SK-N-SH (cell line): ENCODE measurements around the gene ZBTB12. TPM values are rescaled to one million over a fixed set of nuclear protein-coding genes. Genes with fewer than 3 reads are reported as not detected.

Experiments used
- CTCF ChIA-PET: fragments of 300-600, 350-600 bp; formaldehyde crosslinking; extraction: SDS; loops from one replicate; lab custom pipeline; 2021; lab: Yijun Ruan, JAX
- POLR2A ChIA-PET: fragments of 350-600 bp; sonication (Branson Sonifier 250); formaldehyde crosslinking; extraction: SDS; loops from one replicate; lab custom pipeline; 2020; ENCODE audit warnings: antibody characterized with exemption, inconsistent platforms; lab: Yijun Ruan, JAX
- DNase-seq: peaks from one replicate; pipeline ENCODE4 v3.0.0; 2012
- H2AFZ ChIP-seq: fragments of 200-600 bp; sonication (generic); 2 replicates; pipeline ENCODE4 v1.8.1; 2016; ENCODE audit warnings: antibody characterized with exemption, mild to moderate bottlenecking, low read depth
- H3F3A ChIP-seq: fragments of 200-600 bp; sonication (generic); replicated peaks from 2 replicates; pipeline ENCODE3; 2016; ENCODE audit warnings: antibody characterized with exemption, mild to moderate bottlenecking; ENCODE audit not compliant: insufficient read depth
- H3K27ac ChIP-seq, 2 experiments: fragments of 200-500 bp in 1 of 2; fragments of 200-600 bp in 1 of 2; sonication (Bioruptor generic) in 1 of 2; sonication (generic), shearing (Covaris generic) in 1 of 2; 2 replicates each; pipeline versions ENCODE4 v1.5.1 to v1.6.1; 2014 to 2016; ENCODE audit warnings: low read depth in 2 of 2, inconsistent platforms in 1 of 2, low read length in 1 of 2, mild to moderate bottlenecking in 1 of 2, mixed read lengths in 1 of 2
- H3K27me3 ChIP-seq: fragments of 200-600 bp; sonication (generic), shearing (Covaris generic); 2 replicates; pipeline ENCODE4 v1.6.1; 2016; ENCODE audit warnings: mixed run types; ENCODE audit not compliant: insufficient read depth
- H3K36me3 ChIP-seq, 2 experiments: fragments of 200-500 bp in 1 of 2; fragments of 200-600 bp in 1 of 2; sonication (Bioruptor generic) in 1 of 2; sonication (generic) in 1 of 2; replicated peaks in 1 of 2; 2 replicates each; pipeline versions ENCODE3 to v1.5.1; 2014 to 2016; ENCODE audit warnings: low read length in 1 of 2, mild to moderate bottlenecking in 1 of 2; ENCODE audit not compliant: insufficient read depth in 2 of 2, control insufficient read depth in 1 of 2
- H3K4me1 ChIP-seq, 2 experiments: fragments of 200-500 bp in 1 of 2; fragments of 200-600 bp in 1 of 2; sonication (Bioruptor generic) in 1 of 2; sonication (generic), shearing (Covaris generic) in 1 of 2; 2 replicates each; pipeline versions ENCODE4 v1.5.1 to v1.6.1; 2014 to 2016; ENCODE audit warnings: low read depth in 1 of 2, low read length in 1 of 2, mixed run types in 1 of 2; ENCODE audit not compliant: insufficient read depth in 2 of 2, control insufficient read depth in 1 of 2
- H3K4me2 ChIP-seq: fragments of 200-600 bp; sonication (generic), shearing (Covaris generic); 2 replicates; pipeline ENCODE4 v1.6.1; 2017; ENCODE audit warnings: mixed run types
- H3K4me3 ChIP-seq, 2 experiments: fragments of 200-500 bp in 1 of 2; fragments of 200-600 bp in 1 of 2; sonication (Bioruptor generic) in 1 of 2; sonication (generic), shearing (Covaris generic) in 1 of 2; 2 replicates each; pipeline versions ENCODE4 v1.5.1 to v1.8.1; 2014 to 2016; ENCODE audit warnings: low read depth in 2 of 2, inconsistent platforms in 1 of 2, low read length in 1 of 2, mild to moderate bottlenecking in 1 of 2, mixed read lengths in 1 of 2, moderate library complexity in 1 of 2
- H3K79me2 ChIP-seq: fragments of 200-600 bp; sonication (generic); 2 replicates; pipeline ENCODE4 v1.8.1; 2017; ENCODE audit warnings: mild to moderate bottlenecking; ENCODE audit not compliant: insufficient read depth
- H3K9ac ChIP-seq: fragments of 200-600 bp; sonication (generic); 2 replicates; pipeline ENCODE4 v1.6.1; 2017; ENCODE audit warnings: mixed run types
- H3K9me2 ChIP-seq: fragments of 200-600 bp; sonication (generic); 2 replicates; pipeline ENCODE4 v1.6.1; 2017; ENCODE audit warnings: mixed run types
- H3K9me3 ChIP-seq: fragments of 200-600 bp; sonication (generic); 2 replicates; pipeline ENCODE4 v1.6.1; 2017; ENCODE audit warnings: mixed run types, mild to moderate bottlenecking, moderate library complexity
- H4K20me1 ChIP-seq: fragments of 200-600 bp; sonication (generic); 2 replicates; pipeline ENCODE4 v1.6.1; 2017; ENCODE audit warnings: mild to moderate bottlenecking, mixed run types; ENCODE audit not compliant: insufficient read depth
- EP300 ChIP-seq, 2 experiments: IDR thresholded peaks; 2 replicates each; pipeline versions ENCODE4 v1.4.0 to v1.6.1; 2012; ENCODE audit warnings: borderline replicate concordance in 1 of 2, low read depth in 1 of 2, low read length in 1 of 2
- FOXM1 ChIP-seq: IDR thresholded peaks from 2 replicates; pipeline ENCODE4 v1.4.0; 2012; ENCODE audit warnings: low read depth, mild to moderate bottlenecking
- GABPA ChIP-seq: IDR thresholded peaks from 2 replicates; pipeline ENCODE4 v1.4.0; 2012; ENCODE audit warnings: low read depth, mild to moderate bottlenecking
- GATA2 ChIP-seq: sonication (generic); formaldehyde crosslinking; IDR thresholded peaks from 2 replicates; pipeline ENCODE4 v1.5.0; 2020; ENCODE audit warnings: mild to moderate bottlenecking, missing genetic modification reagents
- JUND ChIP-seq: IDR thresholded peaks from 2 replicates; pipeline ENCODE4 v1.4.0; 2012
- MXI1 ChIP-seq: IDR thresholded peaks from 2 replicates; pipeline ENCODE4 v1.6.1; 2012; ENCODE audit warnings: mild to moderate bottlenecking, low read depth, low read length, improper control_type of control experiment
- NFIC ChIP-seq: IDR thresholded peaks from 2 replicates; pipeline ENCODE4 v1.4.0; 2012; ENCODE audit warnings: borderline replicate concordance
- NRF1 ChIP-seq: IDR thresholded peaks from 2 replicates; pipeline ENCODE4 v1.6.1; 2012; ENCODE audit warnings: low read depth, mild to moderate bottlenecking, low read length
- POLR2AphosphoS5 ChIP-seq: IDR thresholded peaks from 2 replicates; pipeline ENCODE4 v1.6.1; 2012; ENCODE audit warnings: low read depth, low read length
- RCOR1 ChIP-seq: fragments of 150-350 bp; IDR thresholded peaks from 2 replicates; pipeline ENCODE4 v1.6.1; 2017; ENCODE audit warnings: antibody characterized with exemption, low read length
- RFX5 ChIP-seq: IDR thresholded peaks from 2 replicates; pipeline ENCODE4 v1.6.1; 2012; ENCODE audit warnings: mild to moderate bottlenecking, improper control_type of control experiment, low read length
- SMC3 ChIP-seq: IDR thresholded peaks from 2 replicates; pipeline ENCODE4 v1.6.1; 2012; ENCODE audit warnings: low read depth, low read length, improper control_type of control experiment
- TCF12 ChIP-seq: IDR thresholded peaks from 2 replicates; pipeline ENCODE4 v1.4.0; 2012
- YY1 ChIP-seq: IDR thresholded peaks from 2 replicates; pipeline ENCODE4 v1.4.0; 2012; ENCODE audit warnings: low read depth, mild to moderate bottlenecking
- WGBS: methylation state at CpG from one replicate; pipeline ENCODE4 v1.1.6; 2017; ENCODE audit warnings: low lambda C conversion rate; 5-methylcytosine and 5-hydroxymethylcytosine counted together
- polyA plus RNA-seq, 3 experiments: library from polyadenylated mRNA; depleted of rRNA; stranded (reverse); fragments of >200 nt; gene quantifications; 2 replicates each; pipeline ENCODE4 v1.2.3, GENCODE V29; 2012
- TF ChIP-seq, protein P1 (sequence below): fragments of 200-600 bp; sonication (generic); IDR thresholded peaks from 2 replicates; pipeline ENCODE4 v1.6.1; 2017; ENCODE audit warnings: antibody characterized with exemption, mild to moderate bottlenecking, moderate library complexity
- TF ChIP-seq, protein P2 (sequence below): fragments of 150-350 bp; IDR thresholded peaks from 2 replicates; pipeline ENCODE4 v1.6.1; 2017; ENCODE audit warnings: antibody characterized with exemption, low read length, low read depth, borderline replicate concordance
- TF ChIP-seq, protein P3 (sequence below): fragments of 150-350 bp; IDR thresholded peaks from 2 replicates; pipeline ENCODE4 v1.6.1; 2016; ENCODE audit warnings: mild to moderate bottlenecking, low read depth, low read length
- TF ChIP-seq, protein P4 (sequence below): IDR thresholded peaks from 2 replicates; pipeline ENCODE4; 2012
- TF ChIP-seq, protein P5 (sequence below): IDR thresholded peaks from 2 replicates; pipeline ENCODE4 v1.4.0; 2012; ENCODE audit warnings: low read depth, borderline replicate concordance

The ZBTB12 gene
- polyA plus RNA-seq, 1 of the 3 experiments (the other 2 are of a cell fraction) = 8.3 TPM

DNA sequence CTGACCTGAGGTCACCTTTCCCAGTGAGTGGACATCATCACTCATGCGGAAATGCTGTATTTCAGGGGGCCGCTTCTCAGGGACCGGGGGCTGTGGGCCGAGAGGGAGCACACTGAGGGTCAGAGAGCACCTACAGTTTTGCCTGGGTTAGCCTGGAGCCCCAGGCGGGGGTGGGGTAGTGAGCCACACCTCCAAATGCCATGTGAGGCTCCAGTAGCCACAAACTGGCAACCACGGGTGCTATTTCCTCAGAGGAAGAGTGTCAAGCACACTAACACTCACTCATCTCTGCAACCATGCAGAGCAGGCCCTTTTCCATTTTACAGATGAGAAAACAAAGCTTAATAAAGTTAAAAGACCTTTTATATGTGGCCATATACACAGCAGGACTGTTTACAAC, 9.1 kb downstream of the ZBTB12 start:
- no peaks in the 10 kb centered on the region for H3K27me3 ChIP-seq
- H3K36me3 ChIP-seq = peaks cover 45 to 49% of the 10 kb centered on the region in 2 experiments
- H3K4me1 ChIP-seq = peaks cover 0 to 7% of the 10 kb centered on the region in 2 experiments; a peak in 1 of 4 replicates
- no peak overlapping the region for H3K4me3 ChIP-seq
- CTCF ChIA-PET = no interaction called here
- 92% methylated on average over 2 of the region's 6 CpGs for WGBS
- peaks cover 10% of the 10 kb centered on the region for H3F3A ChIP-seq
- POLR2A ChIA-PET = interaction anchor here (0.6 kb wide), 2 partner anchors 9 to 55 kb away, joined by 3 read pairs; partner anchors contain the start of gene ZBTB12
- H4K20me1 ChIP-seq = no peaks in the 10 kb centered on the region
- no peak overlapping the region for H3K27ac ChIP-seq
- no peak overlapping the region for H2AFZ ChIP-seq
- DNase-seq = no peak
- H3K79me2 ChIP-seq = peaks cover 7% of the 10 kb centered on the region; the same call in 1 of the 2 replicates
- TF ChIP-seq NRF1 = no peak
- TF ChIP-seq GATA2 (CRISPR knock-in tag) = no peak
- no peak for TF ChIP-seq RCOR1
- no peak for TF ChIP-seq EP300 (IDR thresholded peaks at IDR 0.05; ENCODE audit: borderline replicate concordance in 1 of 2, low read depth in 1 of 2, low read length in 1 of 2)
- TF ChIP-seq NFIC = no peak
- TF ChIP-seq, protein P1, sequence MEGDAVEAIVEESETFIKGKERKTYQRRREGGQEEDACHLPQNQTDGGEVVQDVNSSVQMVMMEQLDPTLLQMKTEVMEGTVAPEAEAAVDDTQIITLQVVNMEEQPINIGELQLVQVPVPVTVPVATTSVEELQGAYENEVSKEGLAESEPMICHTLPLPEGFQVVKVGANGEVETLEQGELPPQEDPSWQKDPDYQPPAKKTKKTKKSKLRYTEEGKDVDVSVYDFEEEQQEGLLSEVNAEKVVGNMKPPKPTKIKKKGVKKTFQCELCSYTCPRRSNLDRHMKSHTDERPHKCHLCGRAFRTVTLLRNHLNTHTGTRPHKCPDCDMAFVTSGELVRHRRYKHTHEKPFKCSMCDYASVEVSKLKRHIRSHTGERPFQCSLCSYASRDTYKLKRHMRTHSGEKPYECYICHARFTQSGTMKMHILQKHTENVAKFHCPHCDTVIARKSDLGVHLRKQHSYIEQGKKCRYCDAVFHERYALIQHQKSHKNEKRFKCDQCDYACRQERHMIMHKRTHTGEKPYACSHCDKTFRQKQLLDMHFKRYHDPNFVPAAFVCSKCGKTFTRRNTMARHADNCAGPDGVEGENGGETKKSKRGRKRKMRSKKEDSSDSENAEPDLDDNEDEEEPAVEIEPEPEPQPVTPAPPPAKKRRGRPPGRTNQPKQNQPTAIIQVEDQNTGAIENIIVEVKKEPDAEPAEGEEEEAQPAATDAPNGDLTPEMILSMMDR = no peak
- no peak overlapping the region for H3K4me2 ChIP-seq
- no peaks in the 10 kb centered on the region for H3K9me2 ChIP-seq
- H3K9me3 ChIP-seq = no peaks in the 10 kb centered on the region
- no peak overlapping the region for H3K9ac ChIP-seq

DNA sequence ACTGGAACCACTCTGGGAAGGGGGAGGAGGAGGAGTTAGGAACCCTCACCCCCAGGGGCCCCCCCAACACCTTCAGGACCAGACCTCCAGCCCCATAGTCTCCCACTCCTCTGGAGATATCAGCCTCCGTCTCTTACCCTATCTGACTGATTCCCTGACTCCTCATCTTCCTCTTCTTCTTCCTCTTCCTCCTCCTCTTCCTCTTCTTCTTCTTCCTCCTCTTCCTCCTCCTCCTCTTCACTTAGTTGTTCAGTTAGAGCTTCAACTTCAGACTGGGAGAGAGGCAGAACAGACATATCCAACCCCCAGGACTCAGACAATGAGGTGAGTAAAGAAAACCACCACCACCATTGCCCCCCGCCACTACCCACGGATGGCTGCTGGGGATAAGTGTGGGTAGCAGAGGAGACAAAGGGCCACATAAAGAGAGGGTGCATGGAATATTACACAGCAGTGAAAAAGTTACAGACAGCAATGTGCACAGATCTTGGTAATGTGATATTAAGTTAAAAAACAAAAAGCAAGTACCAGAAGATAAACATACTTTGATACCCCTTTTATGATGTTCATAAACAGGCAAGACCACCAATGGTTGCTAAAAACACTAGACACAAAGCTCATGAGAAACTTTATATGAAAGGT, 12.4 kb downstream of the ZBTB12 start:
- no peak overlapping the region for H3K4me3 ChIP-seq
- no peaks in the 10 kb centered on the region for H3K9me3 ChIP-seq
- no peaks in the 10 kb centered on the region for H3K9me2 ChIP-seq
- no peaks in the 10 kb centered on the region for H3K4me1 ChIP-seq
- H3K9ac ChIP-seq = no peak overlapping the region
- CTCF ChIA-PET = interaction anchor here (0.6 to 3.6 kb wide), 10 partner anchors 9 to 291 kb away, joined by 3 to 16 read pairs (median 4); no protein-coding TSS in a partner anchor
- no peaks in the 10 kb centered on the region for H4K20me1 ChIP-seq
- peaks cover 6% of the 10 kb centered on the region for H3F3A ChIP-seq
- no peak overlapping the region for H2AFZ ChIP-seq
- no peak for TF ChIP-seq GATA2 (CRISPR knock-in tag)
- no peak for TF ChIP-seq NRF1
- TF ChIP-seq, protein P2, sequence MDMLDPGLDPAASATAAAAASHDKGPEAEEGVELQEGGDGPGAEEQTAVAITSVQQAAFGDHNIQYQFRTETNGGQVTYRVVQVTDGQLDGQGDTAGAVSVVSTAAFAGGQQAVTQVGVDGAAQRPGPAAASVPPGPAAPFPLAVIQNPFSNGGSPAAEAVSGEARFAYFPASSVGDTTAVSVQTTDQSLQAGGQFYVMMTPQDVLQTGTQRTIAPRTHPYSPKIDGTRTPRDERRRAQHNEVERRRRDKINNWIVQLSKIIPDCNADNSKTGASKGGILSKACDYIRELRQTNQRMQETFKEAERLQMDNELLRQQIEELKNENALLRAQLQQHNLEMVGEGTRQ = no peak
- TF ChIP-seq YY1 = no peak
- TF ChIP-seq MXI1 = no peak
- TF ChIP-seq, protein P3, sequence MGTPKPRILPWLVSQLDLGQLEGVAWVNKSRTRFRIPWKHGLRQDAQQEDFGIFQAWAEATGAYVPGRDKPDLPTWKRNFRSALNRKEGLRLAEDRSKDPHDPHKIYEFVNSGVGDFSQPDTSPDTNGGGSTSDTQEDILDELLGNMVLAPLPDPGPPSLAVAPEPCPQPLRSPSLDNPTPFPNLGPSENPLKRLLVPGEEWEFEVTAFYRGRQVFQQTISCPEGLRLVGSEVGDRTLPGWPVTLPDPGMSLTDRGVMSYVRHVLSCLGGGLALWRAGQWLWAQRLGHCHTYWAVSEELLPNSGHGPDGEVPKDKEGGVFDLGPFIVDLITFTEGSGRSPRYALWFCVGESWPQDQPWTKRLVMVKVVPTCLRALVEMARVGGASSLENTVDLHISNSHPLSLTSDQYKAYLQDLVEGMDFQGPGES = no peak
- no peak for TF ChIP-seq JUND
- TF ChIP-seq NFIC = no peak
- TF ChIP-seq GABPA = no peak
- no peak for TF ChIP-seq POLR2AphosphoS5
- TF ChIP-seq, protein P4, sequence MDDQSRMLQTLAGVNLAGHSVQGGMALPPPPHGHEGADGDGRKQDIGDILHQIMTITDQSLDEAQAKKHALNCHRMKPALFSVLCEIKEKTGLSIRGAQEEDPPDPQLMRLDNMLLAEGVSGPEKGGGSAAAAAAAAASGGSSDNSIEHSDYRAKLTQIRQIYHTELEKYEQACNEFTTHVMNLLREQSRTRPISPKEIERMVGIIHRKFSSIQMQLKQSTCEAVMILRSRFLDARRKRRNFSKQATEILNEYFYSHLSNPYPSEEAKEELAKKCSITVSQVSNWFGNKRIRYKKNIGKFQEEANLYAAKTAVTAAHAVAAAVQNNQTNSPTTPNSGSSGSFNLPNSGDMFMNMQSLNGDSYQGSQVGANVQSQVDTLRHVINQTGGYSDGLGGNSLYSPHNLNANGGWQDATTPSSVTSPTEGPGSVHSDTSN = no peak
- no peak for TF ChIP-seq TCF12
- TF ChIP-seq FOXM1 = no peak
- TF ChIP-seq, protein P5, sequence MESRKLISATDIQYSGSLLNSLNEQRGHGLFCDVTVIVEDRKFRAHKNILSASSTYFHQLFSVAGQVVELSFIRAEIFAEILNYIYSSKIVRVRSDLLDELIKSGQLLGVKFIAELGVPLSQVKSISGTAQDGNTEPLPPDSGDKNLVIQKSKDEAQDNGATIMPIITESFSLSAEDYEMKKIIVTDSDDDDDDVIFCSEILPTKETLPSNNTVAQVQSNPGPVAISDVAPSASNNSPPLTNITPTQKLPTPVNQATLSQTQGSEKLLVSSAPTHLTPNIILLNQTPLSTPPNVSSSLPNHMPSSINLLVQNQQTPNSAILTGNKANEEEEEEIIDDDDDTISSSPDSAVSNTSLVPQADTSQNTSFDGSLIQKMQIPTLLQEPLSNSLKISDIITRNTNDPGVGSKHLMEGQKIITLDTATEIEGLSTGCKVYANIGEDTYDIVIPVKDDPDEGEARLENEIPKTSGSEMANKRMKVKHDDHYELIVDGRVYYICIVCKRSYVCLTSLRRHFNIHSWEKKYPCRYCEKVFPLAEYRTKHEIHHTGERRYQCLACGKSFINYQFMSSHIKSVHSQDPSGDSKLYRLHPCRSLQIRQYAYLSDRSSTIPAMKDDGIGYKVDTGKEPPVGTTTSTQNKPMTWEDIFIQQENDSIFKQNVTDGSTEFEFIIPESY = no peak
- TF ChIP-seq RFX5 = no peak
- TF ChIP-seq EP300 (IDR thresholded peaks at IDR 0.05; ENCODE audit: borderline replicate concordance in 1 of 2, low read depth in 1 of 2, low read length in 1 of 2) = no peak
- no peak for TF ChIP-seq SMC3
- TF ChIP-seq, all 33 proteins: peak for 0
- Histone ChIP-seq H3K4me2 (no peak overlapping the region), H3K36me3 (peaks cover 47 to 60% of the 10 kb centered on the region in 2 experiments), H3K27ac (no peak overlapping the region), H3K79me2 (no peaks in the 10 kb centered on the region), H3K27me3 (no peaks in the 10 kb centered on the region)
- peak; percentile 6 for DNase-seq
- POLR2A ChIA-PET = interaction anchor here (1.6 kb wide), 1 partner anchor 9 kb away, joined by 4 read pairs; no protein-coding TSS in a partner anchor
- 98% methylated on average over 3 of the region's 3 CpGs for WGBS
